ENCODE measurements around the gene SMIM13.

GRCh38 chr6:11083956-11084355 is 9.7 kb upstream of the SMIM13 start:
- TF ChIP-seq TAF1 (IDR thresholded peaks at IDR 0.05; ENCODE audit: low read depth, low read length) (no peak), PAX5 (IDR thresholded peaks at IDR 0.05; ENCODE audit: insufficient read depth, low read length, severe bottlenecking) (no peak), POLR2A (IDR thresholded peaks at IDR 0.05; ENCODE audit: low read depth, low read length) (no peak), SPI1 (IDR thresholded peaks at IDR 0.05; ENCODE audit: low read depth, low read length) (no peak), POLR2AphosphoS5 (IDR thresholded peaks at IDR 0.05; ENCODE audit: low read depth, low read length) (no peak)

All from GM12891 (cell line).